Frontal cortex (tissue), 1 donor: ENCODE measurements around the gene CYP4Z1. TPM values are rescaled to one million over a fixed set of nuclear protein-coding genes. Genes with fewer than 3 reads are reported as not detected.

Experiments
- total RNA-seq: library from RNA; depleted of rRNA; stranded (reverse); fragments of >200 nt; gene quantifications from one replicate; pipeline ENCODE4 v1.2.3, GENCODE V29; 2014

Gene CYP4Z1
- total RNA-seq, 1 donor from 2014 or later = 0.41 TPM

Other genes with a start within 250 kb of the CYP4Z1 start
- not detected for gene CYP4A11, start 125.8 kb upstream of the CYP4Z1 start, total RNA-seq
- gene CYP4X1, start 43.6 kb upstream of the CYP4Z1 start, total RNA-seq = 18.3 TPM
- gene CYP4A22, start 70.2 kb downstream of the CYP4Z1 start, total RNA-seq = not detected
- gene PDZK1IP1, start 122.8 kb downstream of the CYP4Z1 start, total RNA-seq = not detected
- 1.2 TPM for gene TAL1, start 165.0 kb downstream of the CYP4Z1 start, total RNA-seq
- gene STIL, start 246.9 kb downstream of the CYP4Z1 start, total RNA-seq = 7.7 TPM